ENCODE data around the gene PSMB8.

The PSMB8 gene

GRCh38 chr6:32837651-32838113, 6.2 kb downstream of the PSMB8 start:
- DNase-seq (ENCODE audit: insufficient read length, low spot score): no peak
- FAIRE-seq: no peak
- TF ChIP-seq CTCF (IDR thresholded peaks at IDR 0.05; ENCODE audit: insufficient read depth, missing control alignments): no peak

- DNase-seq (ENCODE audit: insufficient read length, low spot score): no peak
- TF ChIP-seq CTCF (IDR thresholded peaks at IDR 0.05; ENCODE audit: insufficient read depth, missing control alignments): no peak
- no peak for FAIRE-seq
Measured at GRCh38 chr6:32836873-32837272, 7.0 kb downstream of the PSMB8 start.

- FAIRE-seq (no peak), DNase-seq (ENCODE audit: insufficient read length, low spot score) (no peak)
- TF ChIP-seq CTCF (IDR thresholded peaks at IDR 0.05; ENCODE audit: insufficient read depth, missing control alignments): no peak
Measured at GRCh38 chr6:32835167-32835893, 8.5 kb downstream of the PSMB8 start.

- no peak for TF ChIP-seq CTCF (IDR thresholded peaks at IDR 0.05; ENCODE audit: insufficient read depth, missing control alignments)
- no peak for DNase-seq (ENCODE audit: insufficient read length, low spot score)
- FAIRE-seq: no peak
Measured at GRCh38 chr6:32833664-32834063, 10.2 kb downstream of the PSMB8 start.

GRCh38 chr6:32832535-32832934, 11.3 kb downstream of the PSMB8 start:
- DNase-seq (ENCODE audit: insufficient read length, low spot score) (no peak), FAIRE-seq (no peak)
- TF ChIP-seq CTCF (IDR thresholded peaks at IDR 0.05; ENCODE audit: insufficient read depth, missing control alignments): no peak

GRCh38 chr6:32830936-32831335, 12.9 kb downstream of the PSMB8 start:
- TF ChIP-seq CTCF (IDR thresholded peaks at IDR 0.05; ENCODE audit: insufficient read depth, missing control alignments): no peak
- DNase-seq (ENCODE audit: insufficient read length, low spot score): no peak
- FAIRE-seq: no peak

- TF ChIP-seq CTCF (IDR thresholded peaks at IDR 0.05; ENCODE audit: insufficient read depth, missing control alignments): no peak
- DNase-seq (ENCODE audit: insufficient read length, low spot score) (no peak), FAIRE-seq (no peak)
Measured at GRCh38 chr6:32830017-32830416, 13.8 kb downstream of the PSMB8 start.

Data from D721Med (cell line).